GM19193 (cell line): Measurements from ENCODE around the gene CYYR1.

ENCODE experiments used
- POLR2A ChIP-seq: IDR thresholded peaks from 4 replicates; pipeline ENCODE4 v1.6.1; 2011; ENCODE audit not compliant: insufficient read depth, insufficient read length; ENCODE audit errors: extremely low read depth

CYYR1 gene

GRCh38 chr21:26433386-26433785, 139.7 kb downstream of the CYYR1 start:
- TF ChIP-seq POLR2A: no peak

- no peak for TF ChIP-seq POLR2A
These were observed 140.7 kb downstream of the CYYR1 start for GRCh38 chr21:26432410-26432809.

GRCh38 chr21:26425576-26425975, 147.5 kb downstream of the CYYR1 start:
- no peak for TF ChIP-seq POLR2A

- TF ChIP-seq POLR2A: no peak
These were observed 149.6 kb downstream of the CYYR1 start for GRCh38 chr21:26423511-26423910.

- no peak for TF ChIP-seq POLR2A
These were observed 150.4 kb downstream of the CYYR1 start for GRCh38 chr21:26422706-26423105.

- TF ChIP-seq POLR2A: no peak
These were observed 150.9 kb downstream of the CYYR1 start for GRCh38 chr21:26422138-26422537.

GRCh38 chr21:26421724-26422123, 151.4 kb downstream of the CYYR1 start:
- no peak for TF ChIP-seq POLR2A
